Left kidney (tissue), 2 donors: Measurements from ENCODE around the gene HOXA3. TPM values are rescaled to one million over a fixed set of nuclear protein-coding genes. Genes with fewer than 3 reads are reported as not detected.

Experiments used
- DNase-seq: peaks from one replicate; pipeline ENCODE4 v3.0.0-alpha.2; 2013
- polyA plus RNA-seq: library from polyadenylated mRNA; unstranded; fragments of 120-200 nt; gene quantifications from one replicate; pipeline ENCODE4 v1.2.1, GENCODE V29; 2013; ENCODE audit not compliant: insufficient read length

HOXA3 gene
- polyA plus RNA-seq, 1 donor: 47.9 TPM

GRCh38 chr7:27129729-27130539, 22.4 kb downstream of the HOXA3 start:
- no peak for DNase-seq

- no peak for DNase-seq
Observed at GRCh38 chr7:27128776-27129728, 23.3 kb downstream of the HOXA3 start.

- DNase-seq: no peak
Observed at GRCh38 chr7:27128034-27128433, 24.3 kb downstream of the HOXA3 start.

- no peak for DNase-seq
Observed at GRCh38 chr7:27126596-27127327, 25.6 kb downstream of the HOXA3 start.

- DNase-seq: no peak
Observed at GRCh38 chr7:27125986-27126394, 26.4 kb downstream of the HOXA3 start.

GRCh38 chr7:27124902-27125689, 27.3 kb downstream of the HOXA3 start:
- no peak for DNase-seq

GRCh38 chr7:27124096-27124901, 28.1 kb downstream of the HOXA3 start:
- no peak for DNase-seq

GRCh38 chr7:27123477-27124053, 28.8 kb downstream of the HOXA3 start:
- DNase-seq: no peak

GRCh38 chr7:27123007-27123476, 29.3 kb downstream of the HOXA3 start:
- DNase-seq: no peak

- no peak for DNase-seq
Observed at GRCh38 chr7:27122077-27122910, 30.1 kb downstream of the HOXA3 start.

GRCh38 chr7:27121684-27122076, 30.7 kb downstream of the HOXA3 start:
- no peak for DNase-seq

GRCh38 chr7:27119412-27119911, 32.9 kb downstream of the HOXA3 start:
- DNase-seq: no peak

GRCh38 chr7:27118580-27118979, 33.8 kb downstream of the HOXA3 start:
- DNase-seq: no peak

GRCh38 chr7:27117887-27118491, 34.4 kb downstream of the HOXA3 start:
- no peak for DNase-seq

- no peak for DNase-seq
Observed at GRCh38 chr7:27116962-27117886, 35.2 kb downstream of the HOXA3 start.

- DNase-seq: no peak
Observed at GRCh38 chr7:27116031-27116961, 36.1 kb downstream of the HOXA3 start.
